ENCODE measurements around the gene TBX2.

Gene TBX2

GRCh38 chr17:61454381-61455323, 55.0 kb downstream of the TBX2 start:
- no peak for DNase-seq (ENCODE audit: low read depth)

GRCh38 chr17:61455324-61456060, 55.8 kb downstream of the TBX2 start:
- DNase-seq (ENCODE audit: low read depth) = no peak

GRCh38 chr17:61456061-61456681, 56.5 kb downstream of the TBX2 start:
- no peak for DNase-seq (ENCODE audit: low read depth)

DNA sequence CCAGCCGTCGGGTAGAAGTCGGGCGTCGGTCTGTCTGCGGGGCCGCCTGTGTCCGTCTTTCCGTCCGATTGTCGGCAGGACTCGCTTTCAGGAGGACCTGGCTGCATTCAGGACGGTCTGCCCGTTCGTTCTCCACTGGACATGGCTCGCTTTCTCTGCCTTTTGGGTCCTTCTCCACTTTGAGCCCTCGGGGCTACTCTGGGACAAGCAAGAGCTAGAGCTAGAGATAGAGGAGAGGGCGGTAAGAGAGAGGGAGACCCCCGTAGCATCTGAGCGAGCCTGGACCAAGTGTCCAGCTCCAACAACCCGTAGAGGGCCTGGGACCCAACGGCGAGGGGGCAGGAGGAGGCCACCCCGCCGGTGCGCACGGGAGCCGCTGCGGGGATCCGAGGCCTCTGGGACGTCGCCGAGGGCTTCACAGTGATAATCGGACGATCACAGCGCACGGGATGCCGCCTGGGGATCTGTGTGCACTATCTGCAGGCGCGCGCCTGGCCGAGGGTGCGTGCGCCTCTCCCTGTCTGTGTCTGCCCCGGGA, 57.1 kb downstream of the TBX2 start:
- DNase-seq (ENCODE audit: low read depth) = no peak

- DNase-seq (ENCODE audit: low read depth) = no peak
Observed at GRCh38 chr17:61457226-61457983, 57.8 kb downstream of the TBX2 start.

DNA sequence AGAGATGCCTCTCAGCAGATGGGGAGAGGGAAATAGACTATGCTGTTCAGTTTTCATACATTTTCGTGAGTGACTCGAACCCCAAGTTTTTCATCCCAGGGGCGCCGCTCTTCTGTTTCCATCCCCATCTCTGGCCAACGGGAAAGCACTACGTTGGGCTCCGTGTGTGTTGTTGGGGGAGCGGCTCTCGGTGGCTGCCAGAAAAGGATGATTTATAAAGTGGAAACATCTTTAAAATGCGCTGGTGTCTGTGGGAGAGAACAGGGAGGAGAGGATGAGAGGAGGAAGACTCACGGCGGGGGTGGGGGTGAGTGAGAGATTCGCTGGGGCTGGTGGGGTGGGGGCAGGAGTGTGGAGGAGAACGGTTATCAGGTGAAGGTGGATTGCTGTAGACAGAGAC, 58.4 kb downstream of the TBX2 start:
- no peak for DNase-seq (ENCODE audit: low read depth)

DNA sequence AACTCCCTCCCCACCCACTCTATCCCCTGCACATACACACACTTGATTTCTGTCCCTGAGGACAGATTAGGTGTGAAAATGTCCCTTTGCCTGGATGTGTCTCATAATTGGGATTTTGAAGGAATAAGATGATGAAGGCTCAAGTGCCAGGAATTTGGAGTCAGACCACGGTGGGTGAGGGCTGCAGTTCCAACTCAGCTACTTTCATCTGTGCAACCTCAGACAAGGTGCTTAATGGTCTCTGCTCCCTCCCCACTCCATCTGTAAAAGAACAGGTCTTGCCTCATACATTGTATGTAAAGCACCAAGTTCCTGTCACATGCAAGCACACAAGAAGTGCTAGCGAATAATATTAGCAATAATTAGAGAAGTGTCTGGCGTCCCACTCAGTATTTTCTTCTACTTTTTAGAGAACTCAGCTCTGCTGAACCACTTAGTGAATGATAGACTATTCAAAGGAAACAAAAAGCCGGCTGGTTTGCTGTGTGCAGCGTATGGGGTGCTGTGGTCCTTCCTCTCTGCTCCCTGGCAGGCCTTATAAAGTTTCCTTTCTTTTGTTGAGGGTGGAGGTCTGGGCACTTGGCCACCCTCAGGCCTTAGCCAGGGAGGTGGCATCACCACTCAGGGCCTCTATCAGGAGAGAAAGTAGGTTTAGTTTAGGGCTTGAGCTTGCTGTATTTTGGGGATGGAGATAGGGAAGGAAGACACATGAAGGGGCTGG, 58.9 kb downstream of the TBX2 start:
- no peak for DNase-seq (ENCODE audit: low read depth)

All from amniotic epithelial cell (primary cell).